Stimulated activated CD4-positive, alpha-beta T cell treated with anti-CD3 and anti-CD28 coated beads, Interleukin-4, amount 100 ng/mL, for 1 hour (primary cell): ENCODE data around the gene SDC1.

Source experiments
- DNase-seq: peaks from one replicate; pipeline ENCODE4 v3.0.0-alpha.2; 2020

The SDC1 gene

GRCh38 chr2:20180676-20181648 is 44.0 kb downstream of the SDC1 start:
- no peak for DNase-seq

DNA sequence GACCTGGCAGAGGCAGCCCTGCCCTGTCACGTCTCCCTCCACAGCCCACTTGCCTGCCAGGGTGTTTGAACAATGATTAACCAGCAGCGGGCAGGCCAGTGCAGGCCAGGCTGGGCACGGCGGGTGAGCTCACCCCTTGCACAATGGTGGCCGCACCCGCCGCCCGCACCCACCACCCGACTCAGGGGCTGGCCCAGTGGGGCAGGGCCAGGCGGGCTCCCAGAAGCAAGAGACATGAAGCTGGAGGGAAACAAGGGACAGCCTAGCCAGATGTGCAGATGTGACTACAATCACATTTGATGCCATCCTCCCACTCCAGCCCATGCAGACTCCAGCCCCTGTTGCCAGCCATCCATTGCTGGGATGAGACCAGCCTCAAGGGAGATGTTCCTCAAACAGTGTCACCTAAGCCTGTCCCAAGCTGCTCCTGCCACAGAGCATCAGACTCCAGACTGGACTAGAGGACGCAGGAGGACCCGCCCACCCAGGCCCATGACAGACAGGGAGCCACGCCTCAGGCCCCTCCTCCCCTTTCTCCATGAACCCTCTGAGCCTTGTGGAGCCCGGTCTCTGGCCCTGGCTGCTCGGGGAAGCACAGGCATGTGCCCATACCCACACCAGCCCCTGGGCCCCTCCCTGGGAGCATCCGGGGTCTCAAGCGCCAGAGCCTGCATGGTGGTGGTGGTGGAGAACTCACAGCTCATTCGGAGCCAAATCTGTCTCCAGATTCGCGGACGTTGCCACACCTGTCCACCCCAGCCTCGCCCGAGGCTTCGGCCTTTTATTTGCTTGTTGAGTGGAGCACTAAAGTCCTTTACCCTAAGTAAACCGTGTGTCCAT is 45.0 kb downstream of the SDC1 start:
- DNase-seq = no peak

- no peak for DNase-seq
Measured at GRCh38 chr2:20179466-20179754, 45.5 kb downstream of the SDC1 start.

GRCh38 chr2:20178666-20179465 is 46.1 kb downstream of the SDC1 start:
- DNase-seq = no peak

DNA sequence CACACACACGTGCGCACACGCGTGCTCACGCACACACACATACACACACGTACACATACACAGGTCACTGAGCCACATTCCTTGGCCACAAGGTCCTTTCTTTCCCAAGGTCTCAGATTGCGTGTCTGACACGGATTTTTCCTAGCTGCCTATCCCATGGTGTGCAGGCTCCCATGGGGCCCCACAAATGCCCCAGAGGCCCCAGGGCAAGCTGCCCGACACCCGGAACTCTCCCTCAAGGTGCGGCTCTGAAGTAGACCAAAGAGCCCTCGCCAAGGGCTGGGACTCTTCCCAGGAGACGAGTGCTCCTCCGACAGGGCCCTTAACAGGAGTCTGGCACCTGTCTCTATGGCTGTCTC is 46.7 kb downstream of the SDC1 start:
- DNase-seq = no peak

- DNase-seq = no peak
Measured at GRCh38 chr2:20177556-20178248, 47.2 kb downstream of the SDC1 start.

DNA sequence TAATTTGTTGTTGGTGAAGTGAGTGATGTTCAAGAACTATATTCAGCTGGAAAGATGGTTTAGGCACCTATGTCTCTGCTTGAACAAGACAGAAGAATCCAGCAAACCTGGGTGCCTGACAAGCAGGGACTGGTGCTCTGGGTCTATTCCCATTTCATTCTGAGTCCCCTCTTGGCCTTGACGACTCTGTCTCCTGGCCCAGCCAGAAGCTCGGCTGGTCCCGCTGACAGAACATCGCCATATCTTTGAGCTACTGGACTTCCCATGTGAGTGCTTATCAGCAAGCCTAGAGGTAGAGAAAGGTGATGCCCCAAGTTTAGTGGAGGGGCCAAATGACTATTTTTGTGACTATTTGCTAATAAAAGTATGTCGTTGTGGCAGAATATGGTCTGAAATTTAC is 48.2 kb downstream of the SDC1 start:
- no peak for DNase-seq

DNA sequence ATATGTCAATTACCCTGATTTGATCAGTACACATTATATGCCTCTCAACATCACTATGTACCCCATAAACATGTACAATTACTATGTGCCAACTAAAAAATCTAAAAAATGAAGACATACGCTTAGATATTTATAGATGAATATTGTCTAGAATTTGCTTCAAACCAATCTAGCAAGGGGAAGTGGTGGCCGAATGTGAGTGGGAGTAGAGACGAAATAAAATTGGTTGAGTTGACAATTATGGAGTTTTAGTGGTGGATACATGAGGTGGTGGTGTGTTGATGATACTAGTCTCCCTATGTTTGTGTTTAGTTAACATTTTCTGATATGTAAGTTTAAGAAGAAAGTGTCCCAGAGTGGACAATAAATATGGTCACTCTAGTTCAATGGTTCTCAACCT is 49.0 kb downstream of the SDC1 start:
- DNase-seq = no peak

DNA sequence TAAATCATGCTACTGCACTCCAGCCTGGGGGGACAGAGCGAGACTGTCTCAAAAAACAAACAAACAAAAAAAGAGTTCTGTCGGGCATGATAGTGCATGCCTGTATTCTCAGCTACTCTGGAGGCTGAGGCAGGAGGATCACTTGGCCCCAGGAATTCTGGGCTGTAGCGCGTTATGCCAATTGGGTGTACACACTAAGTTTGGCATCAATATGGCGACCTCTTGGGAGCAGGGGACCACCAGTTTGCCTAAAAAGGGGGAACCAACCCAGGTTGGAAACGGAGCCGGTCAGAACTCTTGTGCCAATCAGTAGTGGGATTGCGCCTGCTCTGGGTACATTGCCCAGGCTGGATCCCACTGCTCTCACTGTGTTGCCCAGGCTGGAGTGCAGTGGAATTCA is 49.7 kb downstream of the SDC1 start:
- DNase-seq = no peak

- DNase-seq = no peak
Measured at GRCh38 chr2:20174410-20174809, 50.5 kb downstream of the SDC1 start.

DNA sequence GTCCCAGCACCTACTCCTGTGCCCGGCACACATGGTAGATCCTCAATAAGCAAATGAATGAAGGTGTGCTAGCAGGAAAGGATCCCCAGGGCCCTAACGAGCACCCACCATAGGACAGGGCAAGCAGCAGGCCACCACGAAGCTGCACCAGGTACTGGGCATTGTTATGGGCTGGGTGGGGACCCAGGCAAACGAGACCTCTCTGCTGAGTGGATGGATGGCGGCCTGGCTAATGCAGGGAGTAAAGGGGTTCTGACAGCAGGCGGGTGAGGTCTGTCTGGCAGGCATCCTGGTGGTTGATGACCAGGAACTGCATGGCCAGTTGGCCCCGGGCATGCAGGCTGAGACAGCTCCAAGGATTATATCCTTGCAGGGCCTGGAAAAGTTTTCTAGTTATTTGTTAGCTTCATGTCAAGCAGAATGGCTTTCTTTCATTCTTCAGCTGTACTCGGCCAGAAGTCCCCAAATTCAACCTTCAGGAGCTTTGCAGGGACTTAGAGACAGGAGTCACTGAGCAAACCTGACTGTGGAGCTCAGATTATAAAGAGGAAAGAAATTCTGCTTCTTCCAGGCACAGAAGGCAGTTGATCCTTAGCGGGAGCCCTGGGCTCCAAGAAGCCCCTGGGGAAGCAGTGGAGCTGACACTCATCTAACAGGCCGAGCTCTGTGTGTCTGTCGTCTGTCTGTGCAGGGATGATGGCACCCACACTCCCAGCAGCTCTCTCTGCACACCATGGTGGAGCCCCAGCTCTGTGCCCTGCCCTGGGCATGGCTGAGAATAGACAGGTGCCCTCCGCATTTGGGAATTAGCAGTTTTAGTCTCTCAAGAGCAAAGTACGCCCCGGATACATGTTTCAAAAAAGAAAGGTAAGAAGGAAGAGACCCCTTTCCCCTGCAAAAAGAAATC is 51.2 kb downstream of the SDC1 start:
- DNase-seq = no peak

- no peak for DNase-seq
Measured at GRCh38 chr2:20173064-20173463, 51.9 kb downstream of the SDC1 start.

DNA sequence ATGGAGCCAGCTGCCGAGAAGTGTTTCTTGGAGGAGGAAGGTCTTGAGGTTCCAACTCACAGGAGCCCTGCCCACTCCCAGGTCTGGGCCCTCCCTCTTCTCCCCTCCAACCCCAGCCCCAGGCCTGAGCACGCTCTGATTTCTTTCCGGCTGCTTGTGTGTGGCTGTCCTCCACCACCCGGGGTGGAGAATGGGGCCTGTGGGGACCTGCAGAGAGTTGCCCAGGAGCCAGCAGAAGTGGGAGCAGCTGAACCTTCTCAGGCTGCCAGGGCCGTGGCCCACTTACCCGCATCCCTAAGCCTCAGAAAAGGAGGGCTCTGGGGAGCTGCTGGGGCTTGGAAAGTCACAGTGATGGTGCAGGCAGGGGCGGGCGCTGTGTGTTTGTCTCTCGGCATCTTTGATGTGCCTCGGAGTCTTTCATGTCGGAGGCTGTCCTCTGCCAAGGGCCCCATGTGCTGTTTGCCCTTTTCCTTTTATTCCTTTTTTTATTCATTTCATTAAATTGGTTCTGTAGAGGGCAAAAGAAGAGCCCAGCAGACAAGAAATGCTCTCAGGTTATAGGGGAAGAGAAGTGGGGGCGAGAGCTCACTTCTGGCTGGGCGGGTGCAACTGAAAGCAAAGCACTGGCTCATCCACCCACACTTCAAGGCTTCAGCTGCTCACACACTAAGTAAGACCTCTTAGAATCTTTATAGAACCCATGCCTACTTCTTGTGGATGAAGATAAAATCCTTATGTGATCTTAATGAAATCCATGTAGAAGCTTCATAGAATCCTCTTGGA is 52.5 kb downstream of the SDC1 start:
- no peak for DNase-seq

DNA sequence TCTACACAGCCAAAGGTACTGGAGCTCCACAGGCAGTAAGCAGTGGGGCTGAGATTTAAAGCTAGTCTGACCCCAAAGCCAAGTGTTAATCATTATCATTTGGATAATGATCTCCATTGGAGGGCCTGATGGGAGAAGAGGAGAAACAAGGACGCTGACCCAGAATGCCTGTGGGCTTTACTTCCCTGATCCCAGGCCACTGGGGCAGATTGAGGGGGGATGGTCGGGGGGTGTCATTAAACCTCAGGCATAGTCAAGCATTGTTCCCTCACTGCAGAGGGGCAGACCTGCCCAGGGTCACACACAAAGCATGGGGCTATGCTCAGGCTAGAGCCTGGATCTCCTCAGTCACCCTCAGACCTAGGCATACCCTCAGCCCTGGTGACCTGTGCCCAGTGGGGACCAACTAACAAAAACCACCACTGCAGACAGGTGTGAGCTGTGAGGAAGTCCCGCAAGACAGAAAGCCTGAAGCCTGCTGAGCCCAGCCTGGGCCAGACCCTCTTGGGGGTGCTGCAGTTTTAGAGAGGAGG is 53.4 kb downstream of the SDC1 start:
- no peak for DNase-seq

GRCh38 chr2:20170704-20171250 is 54.2 kb downstream of the SDC1 start:
- no peak for DNase-seq

- DNase-seq = no peak
Measured at GRCh38 chr2:20169796-20170703, 54.9 kb downstream of the SDC1 start.

- no peak for DNase-seq
Measured at GRCh38 chr2:20168727-20169696, 55.9 kb downstream of the SDC1 start.
